Measurements from ENCODE around the gene C16orf87. TPM values are rescaled to one million over a fixed set of nuclear protein-coding genes. Genes with fewer than 3 reads are reported as not detected.
A peak's percentile ranks its signal among the peaks of the same experiment; 100 is the strongest.

The C16orf87 gene
- total RNA-seq, 4 donors from 2014 or later: 4.1 to 5.9 (median 5.3) TPM

DNA sequence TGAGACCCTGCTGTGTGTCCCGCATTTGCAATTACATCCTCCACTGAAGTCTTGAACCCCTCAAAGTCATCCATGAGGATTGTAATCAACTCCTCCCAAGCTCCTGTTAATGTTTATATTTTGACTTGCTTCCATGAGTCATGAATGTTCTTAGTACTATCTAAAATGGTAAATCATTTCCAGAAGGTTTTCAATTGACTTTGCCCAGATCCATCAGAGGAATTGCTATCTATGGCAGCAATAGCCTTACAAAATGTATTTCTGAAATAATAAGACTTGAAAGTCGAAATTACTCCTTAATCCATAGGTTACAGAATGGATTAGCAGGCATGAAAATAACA, 2.5 kb upstream of the C16orf87 start:
- TF ChIP-seq CTCF (IDR thresholded peaks at IDR 0.05) (no peak), EP300 (IDR thresholded peaks at IDR 0.05) (no peak), POLR2A (IDR thresholded peaks at IDR 0.05) (no peak)
- Histone ChIP-seq H3K27ac (no peak overlapping the region), H3K9me3 (no peaks in the 10 kb centered on the region), H3K27me3 (no peaks in the 10 kb centered on the region), H3K36me3 (no peaks in the 10 kb centered on the region), H3K4me3 (no peak overlapping the region), H3K4me1 (peaks cover 0 to 21% (median 0%) of the 10 kb centered on the region in 4 donors)
- DNase-seq (ENCODE audit: low spot score in 2 of 2): no peak
- 86 to 88% methylated on average over 2 of the region's 2 CpGs for WGBS, 2 donors

DNA sequence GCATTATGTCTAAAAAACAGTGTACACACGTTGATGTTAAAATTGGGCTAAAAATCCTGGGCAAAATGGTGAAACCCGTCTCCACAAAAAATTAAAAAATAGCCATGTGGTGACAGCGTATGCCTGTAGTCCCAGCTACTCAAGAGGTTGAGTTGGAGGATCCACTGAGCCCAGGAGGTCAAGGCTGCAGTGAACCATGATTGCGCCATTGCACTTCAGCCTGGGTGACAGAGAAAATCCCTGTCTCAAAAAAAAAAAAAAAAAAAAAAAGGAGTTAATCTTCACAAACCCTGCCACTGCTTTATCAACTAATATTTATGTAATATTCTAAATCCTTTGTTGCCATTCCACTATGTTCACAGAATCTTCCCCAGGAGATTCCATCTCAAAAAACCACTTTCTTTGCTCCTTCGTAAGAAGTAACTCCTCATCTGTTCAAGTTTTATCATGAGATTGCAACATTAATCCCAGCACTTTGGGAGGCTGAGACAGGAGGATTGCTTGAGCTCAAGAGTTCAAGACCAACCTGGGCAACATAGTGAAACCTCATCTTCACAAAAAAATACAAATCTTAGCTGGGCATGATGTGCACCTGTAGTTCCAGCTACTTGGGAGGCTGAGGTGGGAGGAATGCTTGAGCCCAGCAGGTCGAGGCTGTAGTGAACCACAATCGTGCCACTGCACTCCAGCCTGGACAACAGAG, 1.9 kb upstream of the C16orf87 start:
- whole genome bisulfite sequencing, 2 donors: 87 to 93% methylated on average over 7 of the region's 7 CpGs
- H3K4me3 ChIP-seq: no peak overlapping the region
- no peak for DNase-seq (ENCODE audit: low spot score in 2 of 2)

GRCh38 chr16:46830417-46830901, 521 bp downstream of the C16orf87 start:
- H3K27me3 ChIP-seq: no peaks in the 10 kb centered on the region
- 1% methylated on average over 33 to 45 of the region's 45 CpGs for WGBS, 2 donors
- H3K9me3 ChIP-seq: no peaks in the 10 kb centered on the region
- TF ChIP-seq CTCF (IDR thresholded peaks at IDR 0.05): no peak
- no peak for TF ChIP-seq POLR2A (IDR thresholded peaks at IDR 0.05)
- no peak for TF ChIP-seq EP300 (IDR thresholded peaks at IDR 0.05)
- peaks cover 0 to 25% (median 0%) of the 10 kb centered on the region in 4 donors for H3K4me1 ChIP-seq
- peak overlapping the region; percentile 86 to 92 (median 90) for H3K27ac ChIP-seq
- H3K4me3 ChIP-seq: peak overlapping the region; percentile 70 to 90 (median 80)
- no peaks in the 10 kb centered on the region for H3K36me3 ChIP-seq
- no peak for DNase-seq (ENCODE audit: low spot score in 2 of 2)

More for the DNA sequence above, 1.9 kb upstream of the C16orf87 start:
- H3K9me3 ChIP-seq: no peaks in the 10 kb centered on the region
- H3K36me3 ChIP-seq: no peaks in the 10 kb centered on the region
- H3K27me3 ChIP-seq: no peaks in the 10 kb centered on the region
- peaks cover 0 to 25% (median 0%) of the 10 kb centered on the region in 4 donors for H3K4me1 ChIP-seq
- no peak overlapping the region for H3K27ac ChIP-seq
- no peak for TF ChIP-seq POLR2A (IDR thresholded peaks at IDR 0.05)
- TF ChIP-seq CTCF (IDR thresholded peaks at IDR 0.05): no peak
- no peak for TF ChIP-seq EP300 (IDR thresholded peaks at IDR 0.05)

- no peak for DNase-seq (ENCODE audit: low spot score in 2 of 2)
- H3K36me3 ChIP-seq: no peaks in the 10 kb centered on the region
- H3K27ac ChIP-seq: peak overlapping the region in 1 of 4 donors; percentile 92
- WGBS, 2 donors: 93 to 94% methylated on average over 2 of the region's 2 CpGs
- H3K27me3 ChIP-seq: no peaks in the 10 kb centered on the region
- H3K9me3 ChIP-seq: no peaks in the 10 kb centered on the region
- peaks cover 0 to 25% (median 0%) of the 10 kb centered on the region in 4 donors for H3K4me1 ChIP-seq
- TF ChIP-seq POLR2A (IDR thresholded peaks at IDR 0.05) (no peak), EP300 (IDR thresholded peaks at IDR 0.05) (no peak), CTCF (IDR thresholded peaks at IDR 0.05) (no peak)
- no peak overlapping the region for H3K4me3 ChIP-seq
Observed at GRCh38 chr16:46828943-46829342, 2.0 kb downstream of the C16orf87 start.

- Histone ChIP-seq H3K36me3 (no peaks in the 10 kb centered on the region), H3K9me3 (no peaks in the 10 kb centered on the region)
- no peak for DNase-seq (ENCODE audit: low spot score in 2 of 2)
Observed at GRCh38 chr16:46828292-46828691, 2.7 kb downstream of the C16orf87 start.

More at GRCh38 chr16:46828292-46828691, 2.7 kb downstream of the C16orf87 start:
- Histone ChIP-seq H3K27me3 (no peaks in the 10 kb centered on the region), H3K4me3 (no peak overlapping the region), H3K27ac (no peak overlapping the region), H3K4me1 (peaks cover 0 to 25% (median 0%) of the 10 kb centered on the region in 4 donors)
- TF ChIP-seq CTCF (IDR thresholded peaks at IDR 0.05) (no peak), POLR2A (IDR thresholded peaks at IDR 0.05) (no peak), EP300 (IDR thresholded peaks at IDR 0.05) (no peak)

Measured in tibial nerve (tissue), 4 donors.